Liver (tissue), 9 donors: Measurements from ENCODE around the gene LCP2. TPM values are rescaled to one million over a fixed set of nuclear protein-coding genes. Genes with fewer than 3 reads are reported as not detected.

Experiments used
- DNase-seq: peaks from one replicate; pipeline ENCODE4 v3.0.0-alpha.2; 2017; ENCODE audit warnings: low spot score
- H3K27ac ChIP-seq, 2 donors: one replicate each; pipeline ENCODE4 v1.7.0; 2013; ENCODE audit warnings: inconsistent platforms in 2 of 2, low read length in 2 of 2, control low read depth in 1 of 2, low read depth in 1 of 2, mild to moderate bottlenecking in 1 of 2
- H3K27me3 ChIP-seq, 4 donors: one replicate each; pipeline versions ENCODE4 v1.6.1 to v1.7.0; 2013; ENCODE audit warnings: low read length in 3 of 4, inconsistent platforms in 1 of 4, mild to moderate bottlenecking in 1 of 4, moderate library complexity in 1 of 4; ENCODE audit not compliant: control insufficient read depth in 4 of 4, insufficient read depth in 4 of 4
- H3K36me3 ChIP-seq, 4 donors: one replicate each; pipeline versions ENCODE4 v1.6.1 to v1.7.0; 2013; ENCODE audit warnings: low read length in 3 of 4, mild to moderate bottlenecking in 3 of 4, low read depth in 1 of 4, moderate library complexity in 1 of 4; ENCODE audit not compliant: control insufficient read depth in 4 of 4, insufficient read depth in 3 of 4
- H3K4me1 ChIP-seq, 4 donors: one replicate each; pipeline versions ENCODE4 v1.6.1 to v1.7.0; 2013; ENCODE audit warnings: low read length in 3 of 4, mild to moderate bottlenecking in 3 of 4, moderate library complexity in 1 of 4; ENCODE audit not compliant: control insufficient read depth in 4 of 4, insufficient read depth in 4 of 4
- H3K4me3 ChIP-seq, 3 donors: one replicate each; pipeline versions ENCODE4 v1.6.1 to v1.7.0; 2013; ENCODE audit warnings: low read length in 3 of 3, control low read depth in 1 of 3, low read depth in 1 of 3, mild to moderate bottlenecking in 1 of 3
- H3K9ac ChIP-seq, 2 donors: one replicate each; pipeline ENCODE4 v1.7.0; 2013; ENCODE audit warnings: low read length in 2 of 2, mild to moderate bottlenecking in 2 of 2, moderate library complexity in 2 of 2, control low read depth in 1 of 2, low read depth in 1 of 2
- H3K9me3 ChIP-seq, 4 donors: one replicate each; pipeline versions ENCODE4 v1.6.1 to v1.7.0; 2013; ENCODE audit warnings: low read length in 3 of 4; ENCODE audit not compliant: control insufficient read depth in 4 of 4
- ATF3 ChIP-seq: IDR thresholded peaks from 2 replicates; pipeline ENCODE4 v1.6.1; 2016; ENCODE audit warnings: antibody characterized with exemption
- CTCF ChIP-seq: fragments of 150-350 bp; IDR thresholded peaks from 2 replicates; pipeline ENCODE4 v1.5.1; 2017; ENCODE audit warnings: improper control_type of control experiment, low read depth, low read length; ENCODE audit not compliant: missing input control
- EGR1 ChIP-seq, 2 donors: IDR thresholded peaks; 2 replicates each; pipeline ENCODE4 v1.6.1; 2016 to 2018; ENCODE audit warnings: antibody characterized with exemption in 2 of 2, low read depth in 2 of 2
- FOXA1 ChIP-seq: IDR thresholded peaks from 2 replicates; pipeline ENCODE4 v1.6.1; 2016; ENCODE audit warnings: antibody characterized with exemption
- GABPA ChIP-seq, 2 donors: IDR thresholded peaks in 1 of 2; conservative IDR thresholded peaks in 1 of 2; 2 replicates each; pipeline ENCODE4 v1.6.1; 2016; ENCODE audit warnings: antibody characterized with exemption in 2 of 2, mild to moderate bottlenecking in 1 of 2, moderate library complexity in 1 of 2
- HNF4G ChIP-seq: IDR thresholded peaks from 2 replicates; pipeline ENCODE4 v1.6.1; 2016; ENCODE audit warnings: antibody characterized with exemption
- JUND ChIP-seq, 2 donors: IDR thresholded peaks; 2 replicates each; pipeline ENCODE4 v1.6.1; 2016; ENCODE audit warnings: antibody characterized with exemption in 2 of 2
- MAX ChIP-seq: IDR thresholded peaks from 2 replicates; pipeline ENCODE4 v1.6.1; 2016; ENCODE audit warnings: antibody characterized with exemption
- NR2F2 ChIP-seq: IDR thresholded peaks from 2 replicates; pipeline ENCODE4 v1.6.1; 2016; ENCODE audit warnings: antibody characterized with exemption
- RAD21 ChIP-seq, 2 donors: IDR thresholded peaks; 2 replicates each; pipeline ENCODE4 v1.6.1; 2016; ENCODE audit warnings: antibody characterized with exemption in 2 of 2, mild to moderate bottlenecking in 2 of 2
- RXRA ChIP-seq, 2 donors: IDR thresholded peaks; 2 replicates each; pipeline ENCODE4 v1.6.1; 2017 to 2018; ENCODE audit warnings: antibody characterized with exemption in 2 of 2, mild to moderate bottlenecking in 1 of 2
- SP1 ChIP-seq: IDR thresholded peaks from 2 replicates; pipeline ENCODE4 v1.6.1; 2018; ENCODE audit warnings: antibody characterized with exemption, mild to moderate bottlenecking
- YY1 ChIP-seq: IDR thresholded peaks from 2 replicates; pipeline ENCODE4 v1.6.1; 2016; ENCODE audit warnings: antibody characterized with exemption, mild to moderate bottlenecking
- ZBTB33 ChIP-seq: IDR thresholded peaks from 2 replicates; pipeline ENCODE4 v1.6.1; 2016; ENCODE audit warnings: antibody characterized with exemption
- WGBS: extraction: QIAGEN DNeasy Blood & Tissue Kit; methylation state at CpG from one replicate; pipeline ENCODE4 v1.1.7; 2013; 5-methylcytosine and 5-hydroxymethylcytosine counted together
- polyA plus RNA-seq, 2 donors: library from polyadenylated mRNA; stranded (reverse) in 1 of 2; unstranded in 1 of 2; fragments of 200-250 nt in 1 of 2; fragments of >200 nt in 1 of 2; fragmentation: Nextera tagmentation in 1 of 2; extraction: Ambion mirVana in 1 of 2; gene quantifications; one replicate each; pipeline versions ENCODE4 v1.2.1 to v1.2.3, GENCODE V29; 2013 to 2015
- total RNA-seq, 2 donors: library from RNA; depleted of rRNA; stranded (reverse); fragments of >200 nt; gene quantifications; one replicate each; pipeline ENCODE4 v1.2.3, GENCODE V29; 2014
- TF ChIP-seq, protein P1 (sequence below): IDR thresholded peaks from 2 replicates; pipeline ENCODE4 v1.6.1; 2016; ENCODE audit warnings: antibody characterized with exemption, mild to moderate bottlenecking
- donor health status: healthy.
- donor health status: healthy.
- donor health status: healthy.
- donor health status: healthy.
- donor health status: healthy.

The LCP2 gene
- total and polyA plus RNA-seq, 4 donors = 3.6 to 16.3 (median 6.7) TPM

GRCh38 chr5:170279459-170279817, 18.1 kb downstream of the LCP2 start:
- peak overlapping the region in 1 of 2 donors; percentile 24 for H3K27ac ChIP-seq
- H3K4me3 ChIP-seq = no peak overlapping the region
- DNase-seq = no peak
- H3K36me3 ChIP-seq = peaks cover 0 to 2% (median 0%) of the 10 kb centered on the region in 4 donors
- H3K27me3 ChIP-seq = no peaks in the 10 kb centered on the region
- TF ChIP-seq HNF4G (no peak), RAD21 (IDR thresholded peaks at IDR 0.05) (no peak), YY1 (no peak), RXRA (IDR thresholded peaks at IDR 0.05) (no peak), MAX (no peak), EGR1 (IDR thresholded peaks at IDR 0.05; ENCODE audit: low read depth in 2 of 2) (no peak), CTCF (no peak), NR2F2 (no peak), ATF3 (no peak), SP1 (no peak), JUND (IDR thresholded peaks at IDR 0.05) (no peak), FOXA1 (no peak), ZBTB33 (no peak), GABPA (IDR thresholded peaks at IDR 0.05 in 1 of 2, conservative IDR thresholded peaks at IDR 0.05 in 1 of 2) (no peak)
- TF ChIP-seq, protein P1, sequence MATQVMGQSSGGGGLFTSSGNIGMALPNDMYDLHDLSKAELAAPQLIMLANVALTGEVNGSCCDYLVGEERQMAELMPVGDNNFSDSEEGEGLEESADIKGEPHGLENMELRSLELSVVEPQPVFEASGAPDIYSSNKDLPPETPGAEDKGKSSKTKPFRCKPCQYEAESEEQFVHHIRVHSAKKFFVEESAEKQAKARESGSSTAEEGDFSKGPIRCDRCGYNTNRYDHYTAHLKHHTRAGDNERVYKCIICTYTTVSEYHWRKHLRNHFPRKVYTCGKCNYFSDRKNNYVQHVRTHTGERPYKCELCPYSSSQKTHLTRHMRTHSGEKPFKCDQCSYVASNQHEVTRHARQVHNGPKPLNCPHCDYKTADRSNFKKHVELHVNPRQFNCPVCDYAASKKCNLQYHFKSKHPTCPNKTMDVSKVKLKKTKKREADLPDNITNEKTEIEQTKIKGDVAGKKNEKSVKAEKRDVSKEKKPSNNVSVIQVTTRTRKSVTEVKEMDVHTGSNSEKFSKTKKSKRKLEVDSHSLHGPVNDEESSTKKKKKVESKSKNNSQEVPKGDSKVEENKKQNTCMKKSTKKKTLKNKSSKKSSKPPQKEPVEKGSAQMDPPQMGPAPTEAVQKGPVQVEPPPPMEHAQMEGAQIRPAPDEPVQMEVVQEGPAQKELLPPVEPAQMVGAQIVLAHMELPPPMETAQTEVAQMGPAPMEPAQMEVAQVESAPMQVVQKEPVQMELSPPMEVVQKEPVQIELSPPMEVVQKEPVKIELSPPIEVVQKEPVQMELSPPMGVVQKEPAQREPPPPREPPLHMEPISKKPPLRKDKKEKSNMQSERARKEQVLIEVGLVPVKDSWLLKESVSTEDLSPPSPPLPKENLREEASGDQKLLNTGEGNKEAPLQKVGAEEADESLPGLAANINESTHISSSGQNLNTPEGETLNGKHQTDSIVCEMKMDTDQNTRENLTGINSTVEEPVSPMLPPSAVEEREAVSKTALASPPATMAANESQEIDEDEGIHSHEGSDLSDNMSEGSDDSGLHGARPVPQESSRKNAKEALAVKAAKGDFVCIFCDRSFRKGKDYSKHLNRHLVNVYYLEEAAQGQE = no peak
- H3K9me3 ChIP-seq = peaks cover 0 to 8% (median 0%) of the 10 kb centered on the region in 4 donors
- H3K4me1 ChIP-seq = peaks cover 0 to 6% (median 1%) of the 10 kb centered on the region in 4 donors
- WGBS = 80% methylated on average over 4 of the region's 4 CpGs
- H3K9ac ChIP-seq = no peak overlapping the region
